Glutamatergic neuron (in vitro differentiated cells): ENCODE results near the gene FAM43B. TPM values are rescaled to one million over a fixed set of nuclear protein-coding genes. Genes with fewer than 3 reads are reported as not detected.

Experiments used
- DNase-seq: peaks from one replicate; pipeline ENCODE4 v3.0.0; 2022
- H3K27ac Mint-ChIP-seq: one replicate; pipeline ENCODE4 v1.8.0; 2020; ENCODE audit warnings: mild to moderate bottlenecking, mixed read lengths, inconsistent platforms; ENCODE audit not compliant: unreplicated experiment
- H3K27me3 Mint-ChIP-seq: one replicate; pipeline ENCODE4 v1.8.0; 2020; ENCODE audit warnings: mild to moderate bottlenecking, moderate library complexity, mixed read lengths, inconsistent platforms; ENCODE audit not compliant: unreplicated experiment
- H3K36me3 Mint-ChIP-seq: one replicate; pipeline ENCODE4 v1.8.0; 2020; ENCODE audit warnings: mild to moderate bottlenecking, mixed read lengths, inconsistent platforms; ENCODE audit not compliant: unreplicated experiment
- H3K4me1 Mint-ChIP-seq: one replicate; pipeline ENCODE4 v1.8.0; 2020; ENCODE audit warnings: mild to moderate bottlenecking, low read depth, mixed read lengths, inconsistent platforms; ENCODE audit not compliant: unreplicated experiment
- H3K4me3 Mint-ChIP-seq: one replicate; pipeline ENCODE4 v1.8.0; 2020; ENCODE audit warnings: mild to moderate bottlenecking, mixed read lengths, inconsistent platforms; ENCODE audit not compliant: unreplicated experiment
- H3K9me3 Mint-ChIP-seq: one replicate; pipeline ENCODE4 v1.8.0; 2020; ENCODE audit warnings: mild to moderate bottlenecking, moderate library complexity, mixed read lengths, inconsistent platforms; ENCODE audit not compliant: unreplicated experiment
- CTCF ChIP-seq: fragments of 200-600 bp; sonication (generic); IDR thresholded peaks from one replicate; pipeline ENCODE4 v1.5.0; 2021; ENCODE audit not compliant: partially characterized antibody, unreplicated experiment
- total RNA-seq: library from RNA; stranded (reverse); fragmentation: NEBNext Ultra II Directional; extraction: Animal tissue kit (Norgen Biotek cat#: 25700); gene quantifications from one replicate; pipeline ENCODE4 v1.2.1, GENCODE V29; 2021; ENCODE audit not compliant: unreplicated experiment

The FAM43B gene
- total RNA-seq, 1 donor from 2014 or later = not detected

GRCh38 chr1:20603504-20604464 lies 51.4 kb downstream of the FAM43B start:
- no peak overlapping the region for H3K4me3 Mint-ChIP-seq
- no peak overlapping the region for H3K27ac Mint-ChIP-seq
- H3K36me3 Mint-ChIP-seq = no peaks in the 10 kb centered on the region
- peaks cover 2% of the 10 kb centered on the region for H3K9me3 Mint-ChIP-seq
- no peak for DNase-seq
- no peaks in the 10 kb centered on the region for H3K27me3 Mint-ChIP-seq
- TF ChIP-seq CTCF = no peak
- H3K4me1 Mint-ChIP-seq = no peaks in the 10 kb centered on the region

Other genes starting within 250 kb of the FAM43B start
- gene CAMK2N1, start 66.4 kb upstream of the FAM43B start, total RNA-seq = 120 TPM
- gene MUL1, start 44.4 kb upstream of the FAM43B start, total RNA-seq = 32.4 TPM
- gene CDA, start 36.5 kb downstream of the FAM43B start, total RNA-seq = not detected
- gene PINK1, start 80.9 kb downstream of the FAM43B start, total RNA-seq = 32.0 TPM
- 126 TPM for gene DDOST, start 108.8 kb downstream of the FAM43B start, total RNA-seq
- gene KIF17, start 165.4 kb downstream of the FAM43B start, total RNA-seq = 1.6 TPM
- 1.2 TPM for gene SH2D5, start 180.1 kb downstream of the FAM43B start, total RNA-seq
- 192 TPM for gene HP1BP3, start 234.7 kb downstream of the FAM43B start, total RNA-seq